Measurements from ENCODE around the gene MLPH. TPM values are rescaled to one million over a fixed set of nuclear protein-coding genes. Genes with fewer than 3 reads are reported as not detected.
A peak's percentile ranks its signal among the peaks of the same experiment; 100 is the strongest.

The MLPH gene
- total and polyA plus RNA-seq, 2 of the 13 experiments (the other 11 are each of a cell fraction or from before 2014, with no cell fraction given): 0.12 TPM; not detected in 1

GRCh38 chr2:237459226-237459625, 27.8 kb upstream of the MLPH start (continued):
- TF ChIP-seq ZNF263 (CRISPR knock-in tag; IDR thresholded peaks at IDR 0.05): no peak
- TF ChIP-seq RBAK (CRISPR knock-in tag; IDR thresholded peaks at IDR 0.05): no peak
- TF ChIP-seq HHEX (CRISPR knock-in tag; IDR thresholded peaks at IDR 0.05): no peak
- no peak for TF ChIP-seq ZNF317 (CRISPR knock-in tag; IDR thresholded peaks at IDR 0.05)
- TF ChIP-seq PAX8 (CRISPR knock-in tag; IDR thresholded peaks at IDR 0.05; ENCODE audit: borderline replicate concordance): no peak
- no peak for TF ChIP-seq GFI1 (CRISPR knock-in tag; IDR thresholded peaks at IDR 0.05; ENCODE audit: borderline replicate concordance)

- Histone ChIP-seq H3K4me2 (ENCODE audit: low read depth, low read length) (no peak overlapping the region), H3K9ac (ENCODE audit: insufficient read depth, low read depth, low read length) (no peak overlapping the region), H4K20me1 (ENCODE audit: insufficient read depth, low read length) (no peaks in the 10 kb centered on the region), H3K36me3 (replicated peaks in 1 of 2; ENCODE audit: control insufficient read depth in 1 of 2, insufficient read depth in 2 of 2, low read length in 2 of 2) (no peaks in the 10 kb centered on the region), H3K79me2 (ENCODE audit: insufficient read depth, low read length) (no peaks in the 10 kb centered on the region), H3K27me3 (ENCODE audit: control insufficient read depth in 1 of 2, insufficient read depth in 2 of 2, low read length in 2 of 2) (peaks cover 0 to 17% of the 10 kb centered on the region in 2 experiments; a peak in 2 of 5 replicates), H3K27ac (ENCODE audit: extremely low read length, insufficient read depth, low read length) (no peak overlapping the region), H3K9me3 (ENCODE audit: low read length) (no peaks in the 10 kb centered on the region), H3K4me1 (ENCODE audit: insufficient read depth, low read length) (no peaks in the 10 kb centered on the region), H2AFZ (ENCODE audit: low read length) (no peak overlapping the region), H3K4me3 (replicated peaks in 1 of 3; ENCODE audit: insufficient read depth in 1 of 3, low read depth in 2 of 3, low read length in 3 of 3) (no peak overlapping the region)
- TF ChIP-seq RXRA (CRISPR knock-in tag; IDR thresholded peaks at IDR 0.05): no peak
- TF ChIP-seq REST (IDR thresholded peaks at IDR 0.05; ENCODE audit: borderline replicate concordance in 1 of 2, low read depth in 1 of 2, low read length in 2 of 2): no peak
- no peak for TF ChIP-seq PLSCR1 (CRISPR knock-in tag; IDR thresholded peaks at IDR 0.05; ENCODE audit: borderline replicate concordance)
- no peak for TF ChIP-seq ZNF460 (CRISPR knock-in tag; IDR thresholded peaks at IDR 0.05; ENCODE audit: borderline replicate concordance)
- peak; percentile 35; the same call in 1 of the 2 replicates for TF ChIP-seq NFE2L2 (IDR thresholded peaks at IDR 0.05; ENCODE audit: low read length)
- TF ChIP-seq NFATC3 (CRISPR knock-in tag; IDR thresholded peaks at IDR 0.05): no peak
- TF ChIP-seq ZFP62 (CRISPR knock-in tag; IDR thresholded peaks at IDR 0.05): no peak
- TF ChIP-seq HNF1A (IDR thresholded peaks at IDR 0.05; ENCODE audit: low read depth): no peak
- TF ChIP-seq HNF1A (CRISPR knock-in tag; IDR thresholded peaks at IDR 0.05; ENCODE audit: borderline replicate concordance): no peak
- ATAC-seq (no peak), DNase-seq (ENCODE audit: low spot score) (no peak), FAIRE-seq (no peak)
- ChIA-PET CTCF (ENCODE audit: low intra/inter-chr PET ratio, low total read pairs) (no interaction called here), POLR2A (no interaction called here)
- 0% methylated on average over 3 of the region's 3 CpGs for WGBS (ENCODE audit: low lambda C conversion rate)
- intact Hi-C loops (cut with micrococcal nuclease; ENCODE audit: unreplicated experiment): no loop called here
- BruUV-seq (replicated peaks): no TSS peak
- in situ Hi-C loops (cut with HindIII; ENCODE audit: extremely low pct_ligation_motif_present, low pct_unique_long_range_greater_than_20kb): no loop called here
Measured at GRCh38 chr2:237459741-237460174, 27.3 kb upstream of the MLPH start.
